Erythroblast (primary cell): ENCODE data around the gene TBC1D20.

Experiments
- GATA1 ChIP-seq: IDR thresholded peaks from 2 replicates; pipeline ENCODE4 v1.6.1; 2011; ENCODE audit warnings: low read depth, mild to moderate bottlenecking, control low read depth, low read length, moderate library complexity
- POLR2A ChIP-seq: IDR thresholded peaks from 2 replicates; pipeline ENCODE4 v1.6.1; 2011; ENCODE audit warnings: mild to moderate bottlenecking, low read length

DNA sequence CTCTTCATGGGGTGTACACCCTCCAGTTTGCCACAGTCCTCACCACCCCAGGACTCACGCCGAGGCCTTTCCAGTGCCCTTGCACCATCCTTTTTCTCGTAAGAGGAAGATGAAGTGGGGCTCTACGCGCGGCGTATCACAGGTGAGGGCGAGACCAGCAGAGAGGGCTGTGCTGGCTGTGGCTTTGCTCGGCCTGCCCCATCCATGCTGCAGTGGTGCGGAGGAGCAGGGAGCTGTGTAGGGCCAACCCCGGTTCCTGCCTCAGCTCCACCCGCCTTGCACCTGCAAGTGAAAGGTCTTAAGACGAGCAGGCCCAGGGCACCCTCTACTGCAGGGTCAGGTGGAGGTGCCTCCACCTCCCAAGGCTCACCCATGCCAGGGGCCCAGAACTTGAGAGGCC lies 30.1 kb downstream of the TBC1D20 start:
- TF ChIP-seq POLR2A (no peak), GATA1 (no peak)
